ENCODE measurements around the gene ZIC2. TPM values are rescaled to one million over a fixed set of nuclear protein-coding genes. Genes with fewer than 3 reads are reported as not detected.

The ZIC2 gene
- polyA plus RNA-seq, 1 donor from 2014 or later, result 10.6 TPM

GRCh38 chr13:99941086-99941485 is 40.5 kb upstream of the ZIC2 start:
- Histone ChIP-seq H3K27me3 (ENCODE audit: insufficient read depth, low read depth, low read length) (no peaks in the 10 kb centered on the region), H4K20me1 (ENCODE audit: insufficient read depth) (no peaks in the 10 kb centered on the region), H3K36me3 (ENCODE audit: insufficient read depth, low read length) (no peaks in the 10 kb centered on the region), H3K27ac (ENCODE audit: low read length) (no peak overlapping the region), H2AFZ (ENCODE audit: low read depth, low read length) (no peak overlapping the region), H3K9me3 (ENCODE audit: low read length) (no peaks in the 10 kb centered on the region), H3K79me2 (replicated peaks; ENCODE audit: insufficient read depth, low read length) (no peaks in the 10 kb centered on the region), H3K9ac (ENCODE audit: low read length) (no peak overlapping the region), H3F3A (ENCODE audit: insufficient read depth, low read length, poor library complexity, severe bottlenecking) (no peaks in the 10 kb centered on the region), H3K4me3 (ENCODE audit: low read length) (no peak overlapping the region), H3K4me2 (ENCODE audit: low read length) (no peak overlapping the region), H3K9me2 (ENCODE audit: insufficient read depth, low read length) (no peaks in the 10 kb centered on the region)
- no peak for TF ChIP-seq MXI1 (conservative IDR thresholded peaks at IDR 0.05; ENCODE audit: poor library complexity, severe bottlenecking)
- no peak for TF ChIP-seq RAD21 (conservative IDR thresholded peaks at IDR 0.05)
- no peak for TF ChIP-seq POLR2AphosphoS5 (IDR thresholded peaks at IDR 0.05)
- TF ChIP-seq TAF1 (IDR thresholded peaks at IDR 0.05; ENCODE audit: low read depth), result no peak
- no peak for TF ChIP-seq SMC3 (conservative IDR thresholded peaks at IDR 0.05; ENCODE audit: poor library complexity)
- TF ChIP-seq REST (IDR thresholded peaks at IDR 0.05; ENCODE audit: borderline replicate concordance), result no peak
- TF ChIP-seq EP300 (conservative IDR thresholded peaks at IDR 0.05; ENCODE audit: poor library complexity, severe bottlenecking), result no peak
- TF ChIP-seq CTCF (IDR thresholded peaks at IDR 0.05; ENCODE audit: poor library complexity, severe bottlenecking), result no peak
- TF ChIP-seq EZH2 (IDR thresholded peaks at IDR 0.05; ENCODE audit: borderline replicate concordance, insufficient read depth, low read length, poor library complexity, severe bottlenecking), result no peak

GRCh38 chr13:99941911-99942310 is 39.7 kb upstream of the ZIC2 start:
- TF ChIP-seq MXI1 (conservative IDR thresholded peaks at IDR 0.05; ENCODE audit: poor library complexity, severe bottlenecking) (no peak), REST (IDR thresholded peaks at IDR 0.05; ENCODE audit: borderline replicate concordance) (no peak), POLR2AphosphoS5 (IDR thresholded peaks at IDR 0.05) (no peak), EP300 (conservative IDR thresholded peaks at IDR 0.05; ENCODE audit: poor library complexity, severe bottlenecking) (no peak), CTCF (IDR thresholded peaks at IDR 0.05; ENCODE audit: poor library complexity, severe bottlenecking) (no peak), RAD21 (conservative IDR thresholded peaks at IDR 0.05) (no peak), TAF1 (IDR thresholded peaks at IDR 0.05; ENCODE audit: low read depth) (no peak), SMC3 (conservative IDR thresholded peaks at IDR 0.05; ENCODE audit: poor library complexity) (no peak), EZH2 (IDR thresholded peaks at IDR 0.05; ENCODE audit: borderline replicate concordance, insufficient read depth, low read length, poor library complexity, severe bottlenecking) (no peak)
- Histone ChIP-seq H4K20me1 (ENCODE audit: insufficient read depth) (no peaks in the 10 kb centered on the region), H3K79me2 (replicated peaks; ENCODE audit: insufficient read depth, low read length) (no peaks in the 10 kb centered on the region), H3K9me3 (ENCODE audit: low read length) (no peaks in the 10 kb centered on the region), H3K9ac (ENCODE audit: low read length) (no peak overlapping the region), H3K4me3 (ENCODE audit: low read length) (no peak overlapping the region), H2AFZ (ENCODE audit: low read depth, low read length) (no peak overlapping the region), H3F3A (ENCODE audit: insufficient read depth, low read length, poor library complexity, severe bottlenecking) (no peaks in the 10 kb centered on the region), H3K27ac (ENCODE audit: low read length) (no peak overlapping the region), H3K4me2 (ENCODE audit: low read length) (no peak overlapping the region), H3K9me2 (ENCODE audit: insufficient read depth, low read length) (no peaks in the 10 kb centered on the region), H3K36me3 (ENCODE audit: insufficient read depth, low read length) (no peaks in the 10 kb centered on the region), H3K27me3 (ENCODE audit: insufficient read depth, low read depth, low read length) (no peaks in the 10 kb centered on the region)
